WERI-Rb-1 (cell line): ENCODE measurements around the gene HGFAC.

Experiments
- DNase-seq: peaks from one replicate; pipeline ENCODE4 v3.0.0-alpha.2; 2020
- H3K27ac ChIP-seq: fragments of 250-450 bp; sonication (Bioruptor Pico); 2 replicates; pipeline ENCODE4 v1.5.1; 2020; ENCODE audit warnings: mild to moderate bottlenecking, moderate library complexity
- H3K27me3 ChIP-seq: fragments of 250-450 bp; sonication (Bioruptor Pico); 2 replicates; pipeline ENCODE4 v1.5.1; 2021; ENCODE audit warnings: mild to moderate bottlenecking, low read depth, moderate library complexity; ENCODE audit not compliant: insufficient read depth, severe bottlenecking
- H3K36me3 ChIP-seq: fragments of 250-450 bp; sonication (Bioruptor Pico); 2 replicates; pipeline ENCODE4 v1.5.1; 2020; ENCODE audit warnings: mild to moderate bottlenecking, moderate library complexity
- H3K4me3 ChIP-seq: 2 replicates; pipeline ENCODE4 v1.5.1; 2011; ENCODE audit warnings: low read depth, mild to moderate bottlenecking, control low read depth, low read length
- H3K9me3 ChIP-seq: fragments of 250-450 bp; sonication (Bioruptor Pico); 2 replicates; pipeline ENCODE4 v1.5.1; 2021; ENCODE audit warnings: mild to moderate bottlenecking, moderate library complexity; ENCODE audit not compliant: severe bottlenecking
- CTCF ChIP-seq: IDR thresholded peaks from 2 replicates; pipeline ENCODE4 v1.5.1; 2011; ENCODE audit warnings: low read depth, mild to moderate bottlenecking, control low read depth, inconsistent platforms, low read length

The HGFAC gene

GRCh38 chr4:3413217-3413671, 28.5 kb upstream of the HGFAC start:
- Histone ChIP-seq H3K27ac (no peak overlapping the region), H3K36me3 (peaks cover 28% of the 10 kb centered on the region), H3K9me3 (no peaks in the 10 kb centered on the region), H3K4me3 (no peak overlapping the region), H3K27me3 (no peaks in the 10 kb centered on the region)
- peak; percentile 4 for DNase-seq
- no peak for TF ChIP-seq CTCF

GRCh38 chr4:3413675-3414420, 27.9 kb upstream of the HGFAC start:
- Histone ChIP-seq H3K4me3 (no peak overlapping the region), H3K27ac (no peak overlapping the region), H3K9me3 (no peaks in the 10 kb centered on the region), H3K36me3 (peaks cover 33% of the 10 kb centered on the region), H3K27me3 (no peaks in the 10 kb centered on the region)
- DNase-seq, result peak; percentile 6
- TF ChIP-seq CTCF, result no peak

DNA sequence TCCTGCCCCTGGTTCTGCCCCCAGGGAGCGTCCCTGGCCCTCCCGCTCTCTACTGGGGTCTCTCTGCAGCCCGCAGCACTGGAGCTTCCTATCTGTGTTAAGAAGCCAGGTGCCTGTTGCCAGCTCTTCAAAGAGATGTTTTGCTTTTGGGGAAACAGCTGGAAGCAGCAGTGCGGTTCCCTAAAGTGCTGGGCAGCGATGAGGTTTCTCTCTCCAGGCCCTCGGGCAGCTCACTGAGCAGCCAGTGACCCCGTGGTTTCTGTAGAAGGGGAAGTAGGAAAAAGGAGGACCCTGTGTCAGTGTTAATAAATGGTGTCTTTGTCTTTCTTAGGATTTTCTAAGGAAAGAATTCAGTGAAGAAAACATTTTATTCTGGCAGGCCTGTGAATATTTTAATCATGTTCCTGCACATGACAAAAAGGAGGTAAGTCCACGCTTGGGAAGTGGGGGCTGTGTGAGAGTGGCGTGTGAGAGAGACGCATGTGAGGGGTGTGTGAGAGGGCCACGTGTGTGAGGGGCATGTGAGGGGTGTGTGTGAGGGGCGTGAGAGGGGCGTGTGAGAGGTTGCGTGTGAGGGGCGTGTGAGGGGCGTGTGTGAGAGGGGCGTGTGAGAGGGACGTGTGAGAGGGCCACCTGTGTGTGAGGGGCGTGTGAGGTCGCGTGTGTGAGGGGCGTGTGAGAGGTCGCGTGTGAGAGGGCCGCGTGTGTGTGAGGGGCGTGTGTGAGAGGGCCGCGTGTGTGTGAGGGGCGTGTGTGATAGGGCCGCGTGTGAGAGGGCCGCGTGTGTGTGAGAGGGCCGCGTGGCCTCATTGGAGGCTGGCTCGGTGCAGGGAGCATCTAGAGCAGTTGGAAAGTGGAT, 27.1 kb upstream of the HGFAC start:
- peak; percentile 5 for DNase-seq
- no peaks in the 10 kb centered on the region for H3K9me3 ChIP-seq
- peaks cover 33% of the 10 kb centered on the region for H3K36me3 ChIP-seq
- no peak overlapping the region for H3K27ac ChIP-seq
- no peak for TF ChIP-seq CTCF
- H3K4me3 ChIP-seq, result no peak overlapping the region
- H3K27me3 ChIP-seq, result no peaks in the 10 kb centered on the region

DNA sequence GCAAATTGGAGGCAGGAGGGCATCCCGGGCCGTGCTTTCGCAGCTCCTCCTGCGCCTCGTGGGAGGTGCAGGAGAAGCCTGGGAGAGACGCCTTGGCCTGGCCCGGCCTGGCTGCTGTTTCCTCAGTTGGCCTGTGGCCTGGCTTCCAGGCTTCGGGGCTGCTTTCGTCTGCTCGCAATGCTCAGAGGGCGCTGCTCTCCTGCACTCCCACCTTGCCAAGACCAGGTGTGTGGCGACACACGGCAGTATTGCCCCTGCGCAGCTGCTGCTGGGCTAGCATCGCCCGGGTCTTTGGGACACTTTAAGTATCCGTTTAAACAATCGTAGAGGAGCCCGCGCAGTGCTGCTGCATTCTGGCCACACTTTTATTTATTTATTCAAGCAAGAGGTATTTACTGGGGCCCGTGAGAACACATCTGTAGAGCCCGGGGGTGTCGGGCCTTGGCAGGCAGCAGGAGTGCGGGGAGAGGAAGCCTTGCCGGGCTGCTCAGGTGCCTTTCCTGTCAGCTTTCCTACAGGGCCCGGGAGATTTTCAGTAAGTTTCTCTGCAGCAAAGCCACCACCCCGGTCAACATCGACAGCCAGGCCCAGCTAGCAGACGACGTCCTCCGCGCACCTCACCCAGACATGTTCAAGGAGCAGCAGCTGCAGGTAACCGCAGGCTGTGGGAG, 26.2 kb upstream of the HGFAC start:
- H3K36me3 ChIP-seq, result peaks cover 37% of the 10 kb centered on the region
- peak; percentile 7 for DNase-seq
- no peak overlapping the region for H3K4me3 ChIP-seq
- TF ChIP-seq CTCF, result no peak
- no peaks in the 10 kb centered on the region for H3K9me3 ChIP-seq
- no peak overlapping the region for H3K27ac ChIP-seq
- H3K27me3 ChIP-seq, result no peaks in the 10 kb centered on the region

- H3K27me3 ChIP-seq, result no peaks in the 10 kb centered on the region
- H3K4me3 ChIP-seq, result no peak overlapping the region
- H3K27ac ChIP-seq, result no peak overlapping the region
- no peaks in the 10 kb centered on the region for H3K9me3 ChIP-seq
- no peak for TF ChIP-seq CTCF
- peak; percentile 1 for DNase-seq
- peaks cover 37% of the 10 kb centered on the region for H3K36me3 ChIP-seq
Measured at GRCh38 chr4:3416270-3416669, 25.5 kb upstream of the HGFAC start.
